Common myeloid progenitor, CD34-positive (primary cell): ENCODE data around the gene DESI1.
A peak's percentile ranks its signal among the peaks of the same experiment; 100 is the strongest.

Experiments
- CTCF ChIA-PET: fragments of 350-600 bp; sonication (Branson Sonifier 250); formaldehyde crosslinking; loops from one replicate; lab custom pipeline; 2021; ENCODE audit warnings: antibody characterized with exemption; lab: Charles Lee
- POLR2A ChIA-PET: fragments of 350-600 bp; sonication (Branson Sonifier 250); formaldehyde crosslinking; loops from one replicate; lab custom pipeline; 2021; ENCODE audit warnings: antibody characterized with exemption; lab: Charles Lee
- DNase-seq, 3 donors: peaks; one replicate each; pipeline versions ENCODE4 v3.0.0 to v3.0.0-alpha.2; 2013
- H3K27ac ChIP-seq, 2 experiments: 1 replicate in 1 of 2; 2 replicates in 1 of 2; pipeline ENCODE4 v1.7.0; 2013; ENCODE audit warnings: inconsistent platforms in 2 of 2, low read length in 2 of 2, mild to moderate bottlenecking in 2 of 2, low read depth in 1 of 2, moderate library complexity in 1 of 2; ENCODE audit not compliant: severe bottlenecking in 2 of 2, insufficient read depth in 1 of 2, poor library complexity in 1 of 2
- H3K27me3 ChIP-seq, 5 experiments: replicated peaks in 2 of 5; 1 replicate in 3 of 5; 2 replicates in 2 of 5; pipeline versions ENCODE4 v1.6.1 to v1.7.0; 2013; ENCODE audit warnings: low read length in 4 of 5, mild to moderate bottlenecking in 2 of 5, moderate library complexity in 2 of 5, inconsistent platforms in 1 of 5; ENCODE audit not compliant: insufficient read depth in 5 of 5, control insufficient read depth in 4 of 5
- H3K36me3 ChIP-seq, 4 experiments: 1 replicate in 2 of 4; 2 replicates in 2 of 4; pipeline versions ENCODE4 v1.6.1 to v1.7.0; 2013; ENCODE audit warnings: low read length in 3 of 4, control low read depth in 1 of 4, mild to moderate bottlenecking in 1 of 4; ENCODE audit not compliant: control insufficient read depth in 4 of 4, insufficient read depth in 4 of 4
- H3K4me1 ChIP-seq, 4 experiments: 1 replicate in 3 of 4; 2 replicates in 1 of 4; pipeline versions ENCODE4 v1.6.1 to v1.7.1; 2013; ENCODE audit warnings: low read length in 3 of 4, mild to moderate bottlenecking in 3 of 4, control low read depth in 1 of 4, inconsistent platforms in 1 of 4, moderate library complexity in 1 of 4; ENCODE audit not compliant: control insufficient read depth in 4 of 4, insufficient read depth in 4 of 4; ENCODE audit errors: control extremely low read depth in 1 of 4
- H3K4me3 ChIP-seq, 7 experiments: 1 replicate in 4 of 7; 2 replicates in 3 of 7; pipeline versions ENCODE4 v1.5.1 to v1.7.0; 2013; ENCODE audit warnings: mild to moderate bottlenecking in 7 of 7, low read length in 6 of 7, moderate library complexity in 6 of 7, inconsistent platforms in 2 of 7, low read depth in 2 of 7, control low read depth in 1 of 7; ENCODE audit not compliant: insufficient read depth in 4 of 7, control insufficient read depth in 1 of 7; ENCODE audit errors: extremely low read depth in 1 of 7
- H3K9me3 ChIP-seq, 5 experiments: 1 replicate in 4 of 5; 2 replicates in 1 of 5; pipeline versions ENCODE4 v1.6.1 to v1.7.1; 2013; ENCODE audit warnings: low read length in 4 of 5, mild to moderate bottlenecking in 2 of 5, inconsistent platforms in 1 of 5, low read depth in 1 of 5, moderate library complexity in 1 of 5; ENCODE audit not compliant: control insufficient read depth in 4 of 5, insufficient read depth in 2 of 5; ENCODE audit errors: control extremely low read depth in 1 of 5
- WGBS: methylation state at CpG from one replicate; pipeline ENCODE4 v1.1.5; 2013; ENCODE audit not compliant: insufficient coverage; 5-methylcytosine and 5-hydroxymethylcytosine counted together

The DESI1 gene

DNA sequence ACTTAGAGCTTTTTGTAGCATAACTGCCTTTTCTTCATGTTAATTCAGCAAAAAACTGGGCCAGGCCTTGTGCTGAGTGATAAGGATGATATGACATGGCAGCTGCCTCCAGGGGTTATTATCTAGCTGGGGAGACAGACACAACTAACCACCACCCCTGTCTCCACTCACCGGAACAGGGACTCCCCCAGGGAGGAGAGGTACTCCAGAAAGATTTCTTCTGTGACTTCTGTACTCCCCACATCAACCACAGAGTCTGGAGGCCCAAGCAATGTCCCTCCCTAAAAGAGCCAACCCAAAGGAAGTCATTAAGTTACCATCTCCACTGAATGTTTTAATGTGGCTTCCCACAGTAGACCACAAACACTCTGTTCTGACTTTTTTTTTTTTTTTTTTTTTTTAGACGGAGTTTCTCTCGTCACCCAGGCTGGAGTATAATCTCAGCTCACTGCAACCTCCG is 16.9 kb downstream of the DESI1 start:
- ChIA-PET CTCF (interaction anchor here (0.6 to 2.0 kb wide), 4 partner anchors 16 to 361 kb away, joined by 3 to 5 read pairs (median 4); no protein-coding TSS in a partner anchor), POLR2A (interaction anchor here (0.7 kb wide), 2 partner anchors 15 to 269 kb away, joined by 4 to 6 read pairs; no protein-coding TSS in a partner anchor)
- Histone ChIP-seq H3K27ac (no peak overlapping the region), H3K36me3 (peaks cover 6 to 53% (median 28%) of the 10 kb centered on the region in 4 experiments), H3K9me3 (no peaks in the 10 kb centered on the region), H3K4me1 (peaks cover 0 to 1% (median 0%) of the 10 kb centered on the region in 4 experiments), H3K4me3 (no peak overlapping the region), H3K27me3 (peaks cover 0 to 83% (median 47%) of the 10 kb centered on the region in 5 experiments)
- DNase-seq: peak; percentile 78 to 94 (median 93)
- 23% methylated on average over 3 of the region's 4 CpGs for WGBS

- H3K27ac ChIP-seq: no peak overlapping the region
- H3K36me3 ChIP-seq: peaks cover 4 to 38% (median 23%) of the 10 kb centered on the region in 4 experiments
- H3K27me3 ChIP-seq: peaks cover 0 to 84% (median 52%) of the 10 kb centered on the region in 5 experiments
- CTCF ChIA-PET: no interaction called here
- DNase-seq: no peak
- H3K9me3 ChIP-seq: no peaks in the 10 kb centered on the region
- WGBS: 100% methylated on average over 4 of the region's 8 CpGs
- H3K4me1 ChIP-seq: peaks cover 0 to 1% (median 0%) of the 10 kb centered on the region in 4 experiments
- POLR2A ChIA-PET: no interaction called here
- H3K4me3 ChIP-seq: no peak overlapping the region
Observed at GRCh38 chr22:41600976-41601375, 19.9 kb downstream of the DESI1 start.

GRCh38 chr22:41598891-41599635 is 21.8 kb downstream of the DESI1 start:
- Histone ChIP-seq H3K9me3 (no peaks in the 10 kb centered on the region), H3K36me3 (peaks cover 3 to 30% (median 17%) of the 10 kb centered on the region in 4 experiments), H3K4me3 (no peak overlapping the region), H3K27ac (no peak overlapping the region), H3K4me1 (peaks cover 0 to 1% (median 0%) of the 10 kb centered on the region in 4 experiments), H3K27me3 (peaks cover 0 to 86% (median 42%) of the 10 kb centered on the region in 5 experiments)
- ChIA-PET CTCF (interaction anchor here (0.9 to 4.7 kb wide), 7 partner anchors 10 to 97 kb away, joined by 3 to 82 read pairs (median 4); partner anchors contain the start of gene PMM1), POLR2A (no interaction called here)
- DNase-seq: no peak
- 98% methylated on average over 7 of the region's 8 CpGs for WGBS

DNA sequence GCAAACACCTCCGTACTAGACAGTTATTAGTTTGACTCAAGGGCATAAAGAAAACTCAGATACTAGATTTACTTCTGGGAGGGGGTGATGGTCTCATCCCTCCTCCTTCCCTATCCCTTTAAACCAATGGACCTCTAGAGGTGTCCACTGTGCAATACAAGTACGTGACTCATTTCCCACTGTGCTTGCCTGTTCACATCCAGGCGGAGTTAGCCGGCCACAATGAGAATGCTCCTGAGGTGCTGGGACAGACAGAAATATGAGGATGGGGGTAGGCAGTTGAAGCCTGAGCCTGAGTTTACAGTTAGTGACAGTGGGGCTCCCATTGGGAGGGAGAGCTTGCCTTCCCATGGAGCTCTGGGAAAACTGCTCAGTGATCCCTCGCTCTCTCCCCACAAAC is 22.8 kb downstream of the DESI1 start:
- ChIA-PET POLR2A (interaction anchor here (0.6 kb wide), 1 partner anchor 575 kb away, joined by 3 read pairs; no protein-coding TSS in a partner anchor), CTCF (interaction anchor here (0.7 to 4.7 kb wide), 23 partner anchors 7 to 221 kb away, joined by 3 to 82 read pairs (median 4); partner anchors contain the start of genes PHF5A, PMM1 and POLR3H)
- Histone ChIP-seq H3K27me3 (peaks cover 0 to 89% (median 41%) of the 10 kb centered on the region in 5 experiments), H3K36me3 (peaks cover 3 to 29% (median 16%) of the 10 kb centered on the region in 4 experiments), H3K9me3 (no peaks in the 10 kb centered on the region), H3K4me3 (no peak overlapping the region), H3K27ac (no peak overlapping the region), H3K4me1 (no peaks in the 10 kb centered on the region)
- no peak for DNase-seq
- WGBS: 100% methylated on average over 1 of the region's 5 CpGs

- Histone ChIP-seq H3K36me3 (peaks cover 3 to 24% (median 11%) of the 10 kb centered on the region in 4 experiments), H3K27me3 (peaks cover 0 to 87% (median 39%) of the 10 kb centered on the region in 5 experiments), H3K27ac (no peak overlapping the region), H3K4me3 (no peak overlapping the region), H3K9me3 (no peaks in the 10 kb centered on the region), H3K4me1 (no peaks in the 10 kb centered on the region)
- no peak for DNase-seq
- 88% methylated on average over 1 of the region's 2 CpGs for WGBS
- ChIA-PET CTCF (interaction anchor here (0.7 to 4.7 kb wide), 29 partner anchors 8 to 220 kb away, joined by 3 to 82 read pairs (median 4); partner anchors contain the start of genes CSDC2, PHF5A, PMM1 and POLR3H), POLR2A (no interaction called here)
Observed at GRCh38 chr22:41597635-41597953, 23.2 kb downstream of the DESI1 start.

GRCh38 chr22:41596776-41597634 is 23.8 kb downstream of the DESI1 start:
- DNase-seq: peak; percentile 44 to 51 (median 47)
- ChIA-PET CTCF (interaction anchor here (0.6 to 4.7 kb wide), 36 partner anchors 8 to 219 kb away, joined by 3 to 82 read pairs (median 4); partner anchors contain the start of genes CSDC2, PHF5A, PMM1 and POLR3H), POLR2A (interaction anchor here (0.6 kb wide), 1 partner anchor 37 kb away, joined by 3 read pairs; no protein-coding TSS in a partner anchor)
- Histone ChIP-seq H3K4me1 (no peaks in the 10 kb centered on the region), H3K9me3 (no peaks in the 10 kb centered on the region), H3K27ac (no peak overlapping the region), H3K36me3 (peaks cover 0 to 18% (median 8%) of the 10 kb centered on the region in 4 experiments), H3K27me3 (peaks cover 0 to 81% (median 33%) of the 10 kb centered on the region in 5 experiments), H3K4me3 (no peak overlapping the region)
- 65% methylated on average over 12 of the region's 13 CpGs for WGBS
